SK-MEL-5 (cell line): Measurements from ENCODE around the gene CDHR1. TPM values are rescaled to one million over a fixed set of nuclear protein-coding genes. Genes with fewer than 3 reads are reported as not detected.
"Not testable (repeated sequence)": the region's sequence is repeated elsewhere in the genome, so short reads cannot be mapped to it uniquely, and the experiment has no call there.

ENCODE experiments used
- DNase-seq: peaks from one replicate; pipeline ENCODE4 v3.0.0-alpha.2; 2016; ENCODE audit warnings: low read depth, low spot score
- in situ Hi-C: cut with HindIII; loops from 2 replicates; pipeline ENCODE4 v1.10.0; 2016; ENCODE audit warnings: low sequenced_read_pairs, high pct_unique_total_duplicates, low pct_unique_long_range_greater_than_20kb
- total RNA-seq: library from RNA; depleted of rRNA; stranded (reverse); fragments of >200 nt; shearing (Covaris generic); gene quantifications from 2 replicates; pipeline ENCODE4 v1.2.3, GENCODE V29; 2014

Gene CDHR1
- total RNA-seq, 1 experiment from 2014 or later: not detected

DNA sequence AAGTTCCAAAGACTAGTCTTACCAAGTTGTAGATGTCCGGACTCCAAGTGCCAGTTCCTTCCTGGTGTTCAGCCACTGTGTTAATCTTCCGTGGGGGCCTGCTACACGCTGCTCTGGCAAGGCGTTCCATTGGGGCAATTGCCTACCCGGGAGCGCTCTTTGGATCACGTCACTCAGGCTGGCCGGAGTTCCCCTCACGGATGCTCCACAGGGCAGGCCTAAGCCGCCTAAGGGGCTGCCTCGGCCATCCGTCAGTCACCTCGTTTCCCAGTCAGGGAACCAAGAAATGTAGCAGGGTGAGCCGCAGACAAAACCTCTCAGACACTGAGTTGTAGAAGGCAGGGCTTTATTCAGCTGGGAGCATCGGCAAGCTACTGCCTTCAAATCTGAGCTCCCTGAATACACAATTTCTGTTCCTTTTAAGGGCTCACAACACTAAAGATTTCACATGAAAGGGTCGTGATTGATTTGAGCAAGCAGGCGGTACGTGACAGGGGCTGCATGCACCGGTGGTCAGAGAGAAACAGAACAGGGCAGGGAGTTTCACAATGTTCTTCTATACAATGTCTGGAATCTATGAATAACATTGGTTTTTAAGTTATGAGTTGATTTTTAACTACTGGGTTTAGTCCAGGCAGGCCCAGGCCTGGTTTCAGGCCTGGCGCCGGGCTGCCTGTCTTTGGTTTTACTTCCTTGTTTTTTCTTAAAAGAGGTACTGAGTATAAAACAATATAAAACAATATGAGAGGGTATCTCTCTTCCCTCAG lies 22.5 kb upstream of the CDHR1 start:
- in situ Hi-C loops, DNase-seq: not testable (repeated sequence)

- in situ Hi-C loops: no loop called here
- DNase-seq: no peak
These were observed 21.6 kb upstream of the CDHR1 start for GRCh38 chr10:84172467-84173356.

DNA sequence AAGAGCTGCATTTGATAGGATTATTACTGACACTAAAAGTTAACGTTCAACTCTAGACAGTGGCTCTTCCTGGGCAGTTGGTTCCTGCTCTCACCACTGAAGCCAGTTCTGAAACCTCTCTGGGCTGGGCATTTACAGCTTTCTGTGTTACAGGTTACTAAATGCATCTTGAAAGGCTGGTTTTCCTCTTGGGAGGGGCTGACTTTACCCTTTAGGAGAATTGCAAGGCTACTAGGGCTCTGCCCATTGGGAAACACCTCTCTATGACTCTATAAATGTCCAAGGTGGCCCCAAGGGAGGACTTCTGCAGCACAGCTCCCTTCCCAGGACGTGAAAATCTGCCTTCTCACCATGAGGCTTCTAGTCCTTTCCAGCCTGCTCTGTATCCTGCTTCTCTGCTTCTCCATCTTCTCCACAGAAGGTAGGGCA lies 20.8 kb upstream of the CDHR1 start, which contains the start of gene GPR15LG:
TSS of gene GPR15LG (plus strand) at position 301 of the 429 bp plus-strand sequence. CDS start at position 352, 51 bp downstream.
- DNase-seq: no peak
- in situ Hi-C loops: no loop called here

- DNase-seq: no peak
- in situ Hi-C loops: no loop called here
These were observed 18.9 kb upstream of the CDHR1 start for GRCh38 chr10:84175436-84175835.

DNA sequence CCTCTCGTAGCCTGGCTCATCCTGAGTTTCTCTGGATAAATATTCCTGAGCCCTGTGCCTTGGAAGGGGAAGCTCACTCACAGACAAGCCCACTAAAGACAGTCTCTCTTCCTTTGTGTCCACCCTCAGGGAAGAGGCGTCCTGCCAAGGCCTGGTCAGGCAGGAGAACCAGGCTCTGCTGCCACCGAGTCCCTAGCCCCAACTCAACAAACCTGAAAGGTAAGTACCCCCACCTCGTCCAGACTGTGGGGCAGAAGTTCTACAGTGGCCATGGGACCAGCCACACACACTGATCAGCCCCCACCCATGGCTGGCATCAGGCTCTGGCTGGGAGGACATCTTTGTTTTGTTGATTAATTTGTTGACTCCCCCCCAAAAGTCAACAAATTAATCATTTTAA lies 18.0 kb upstream of the CDHR1 start:
- no peak for DNase-seq
- in situ Hi-C loops: no loop called here

GRCh38 chr10:84176836-84177474 lies 17.4 kb upstream of the CDHR1 start:
- in situ Hi-C loops: no loop called here
- DNase-seq: no peak

DNA sequence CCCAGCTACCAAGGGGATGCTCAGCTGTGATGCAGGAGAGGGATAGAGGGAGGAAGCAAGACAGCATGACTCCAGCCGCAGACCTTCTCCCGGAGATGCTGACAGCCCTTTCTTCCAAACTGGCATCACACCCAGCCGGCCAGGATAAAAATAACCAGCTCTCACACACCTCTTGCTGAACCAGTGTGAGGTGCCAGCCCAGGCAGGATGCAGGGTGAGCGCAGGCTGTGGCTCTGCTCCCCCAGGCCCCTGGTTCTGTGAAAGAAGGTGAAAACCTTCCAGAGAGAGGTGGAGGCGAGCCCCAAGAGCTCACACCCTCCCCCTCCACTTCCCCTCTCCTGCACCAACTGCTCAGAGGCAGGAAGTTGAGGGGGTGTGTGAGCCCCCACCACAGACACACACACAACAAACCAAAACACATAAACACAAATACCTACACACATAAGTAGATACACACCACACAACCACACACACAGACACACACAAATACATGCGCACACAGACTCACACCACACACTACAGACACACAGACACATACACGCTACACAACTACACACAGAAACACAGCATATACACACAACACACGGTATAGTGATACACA lies 16.7 kb upstream of the CDHR1 start:
- no peak for DNase-seq
- in situ Hi-C loops: no loop called here

DNA sequence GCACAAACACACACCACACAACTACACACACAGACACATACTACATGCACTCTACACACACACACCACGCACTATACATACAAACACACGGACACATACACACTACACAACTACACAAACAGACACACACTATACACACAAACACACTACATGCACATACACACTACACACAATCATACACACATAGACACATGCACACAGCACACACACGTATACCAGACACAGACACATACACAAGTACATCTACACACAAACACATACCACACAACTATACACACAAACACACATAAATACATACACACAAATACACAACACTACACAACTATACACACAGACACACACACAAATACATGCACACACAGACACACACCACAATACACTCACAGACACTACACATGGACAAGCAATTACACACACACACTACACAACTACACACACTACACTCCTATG lies 16.2 kb upstream of the CDHR1 start:
- no peak for DNase-seq
- in situ Hi-C loops: no loop called here

- in situ Hi-C loops: no loop called here
- DNase-seq: no peak
These were observed 15.2 kb upstream of the CDHR1 start for GRCh38 chr10:84179059-84179710.

- DNase-seq, in situ Hi-C loops: not testable (repeated sequence)
These were observed 14.0 kb upstream of the CDHR1 start for GRCh38 chr10:84180386-84180785.

DNA sequence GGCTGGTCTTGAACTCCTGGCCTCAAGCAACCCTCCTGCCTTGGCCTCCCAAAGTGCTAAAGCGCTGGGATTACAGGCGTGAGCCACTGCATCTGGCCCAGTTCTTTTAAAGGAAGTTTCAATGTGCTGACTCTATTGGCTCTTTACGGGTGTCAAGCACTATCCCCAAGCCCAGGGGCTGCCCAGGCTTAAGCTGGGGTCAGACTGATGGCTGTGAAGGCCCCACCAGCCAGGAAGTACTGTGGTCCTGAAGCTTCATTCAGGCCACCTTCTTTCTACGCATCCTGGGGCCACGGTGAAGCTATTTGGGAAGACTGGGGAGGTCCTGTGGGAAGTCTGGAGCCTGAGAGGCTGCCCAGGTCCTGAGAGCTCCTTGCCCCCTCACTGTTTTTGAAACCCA lies 12.7 kb upstream of the CDHR1 start:
- DNase-seq: no peak
- in situ Hi-C loops: no loop called here

- in situ Hi-C loops: no loop called here
- DNase-seq: no peak
These were observed 9.8 kb upstream of the CDHR1 start for GRCh38 chr10:84184517-84184916.

GRCh38 chr10:84185526-84186175 lies 8.7 kb upstream of the CDHR1 start:
- DNase-seq: no peak
- in situ Hi-C loops: no loop called here

DNA sequence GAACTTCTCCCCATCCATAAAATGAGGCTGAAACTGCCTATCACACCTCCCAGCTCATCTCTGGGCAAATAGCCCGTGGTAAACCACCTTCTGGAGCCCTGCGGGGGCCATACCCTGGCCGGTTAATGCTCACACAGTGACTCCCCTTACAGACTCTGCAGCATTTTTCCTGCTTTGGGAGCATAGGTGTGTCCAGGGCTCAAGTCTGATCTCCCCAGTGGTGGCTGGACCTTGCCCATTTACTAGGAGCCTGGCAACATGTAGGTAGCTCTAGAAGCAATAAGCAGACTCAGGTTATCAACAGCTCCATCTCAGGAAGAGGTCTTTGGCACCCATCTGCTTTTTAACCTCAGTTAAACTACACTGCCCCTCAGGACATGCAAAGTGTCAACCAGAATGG lies 5.5 kb upstream of the CDHR1 start:
- in situ Hi-C loops: no loop called here
- DNase-seq: no peak

- in situ Hi-C loops: no loop called here
These were observed 3.7 kb upstream of the CDHR1 start for GRCh38 chr10:84190621-84191020.

GRCh38 chr10:84191106-84191505 lies 3.2 kb upstream of the CDHR1 start:
- in situ Hi-C loops: no loop called here

More at GRCh38 chr10:84190621-84191020, 3.7 kb upstream of the CDHR1 start:
- DNase-seq: no peak

GRCh38 chr10:84193327-84193726 lies 1.0 kb upstream of the CDHR1 start:
- in situ Hi-C loops: no loop called here
- DNase-seq: no peak

More at GRCh38 chr10:84191106-84191505, 3.2 kb upstream of the CDHR1 start:
- DNase-seq: no peak
